ENCODE results near the gene ZMYND8. TPM values are rescaled to one million over a fixed set of nuclear protein-coding genes. Genes with fewer than 3 reads are reported as not detected.

The ZMYND8 gene
- total and polyA plus RNA-seq, 10 of the 15 experiments (the other 5 are each of a cell fraction or from before 2014, with no cell fraction given): 12.9 to 54.8 (median 23.1) TPM

GRCh38 chr20:47225458-47225857 is 131.0 kb downstream of the ZMYND8 start:
- Histone ChIP-seq H2AFZ (ENCODE audit: control insufficient read depth, low read depth, low read length) (no peak overlapping the region), H3K9ac (ENCODE audit: control insufficient read depth, insufficient read depth, low read length) (no peak overlapping the region), H3K9me3 (replicated peaks; ENCODE audit: control insufficient read depth, insufficient read depth, low read length) (no peaks in the 10 kb centered on the region), H3K36me3 (ENCODE audit: control insufficient read depth in 2 of 2, insufficient read depth in 2 of 2, low read length in 1 of 2) (peaks cover 28 to 40% of the 10 kb centered on the region in 2 experiments), H3K79me2 (ENCODE audit: control insufficient read depth, insufficient read depth, low read length) (no peaks in the 10 kb centered on the region), H3K4me1 (ENCODE audit: control insufficient read depth, insufficient read depth, low read length) (no peaks in the 10 kb centered on the region; the same call in 1 of the 2 replicates), H3K4me3 (no peak overlapping the region), H3K27ac (ENCODE audit: control insufficient read depth, insufficient read depth) (no peak overlapping the region), H3K4me2 (ENCODE audit: control insufficient read depth, insufficient read depth) (no peak overlapping the region), H4K20me1 (ENCODE audit: control insufficient read depth, insufficient read depth) (no peaks in the 10 kb centered on the region), H3K27me3 (replicated peaks in 1 of 2; ENCODE audit: control insufficient read depth in 2 of 2, insufficient read depth in 2 of 2, low read length in 1 of 2) (no peaks in the 10 kb centered on the region)
- FAIRE-seq (no peak), ATAC-seq (no peak), DNase-seq (ENCODE audit: low read depth, low spot score) (no peak)
- RAD21 ChIA-PET (ENCODE audit: unreplicated experiment): no interaction called here
- CTCF ChIA-PET: no interaction called here
- POLR2A ChIA-PET: interaction anchor here (0.5 to 0.7 kb wide), 3 partner anchors 96 to 1579 kb away, joined by 3 read pairs; no protein-coding TSS in a partner anchor
- TF ChIP-seq ASH2L (IDR thresholded peaks at IDR 0.05; ENCODE audit: borderline replicate concordance, low read depth) (no peak), BMI1 (IDR thresholded peaks at IDR 0.05; ENCODE audit: borderline replicate concordance) (no peak), TCF3 (IDR thresholded peaks at IDR 0.05; ENCODE audit: borderline replicate concordance, insufficient read depth, low read depth, low read length) (no peak), POU2F2 (IDR thresholded peaks at IDR 0.05; ENCODE audit: borderline replicate concordance, low read depth, low read length) (no peak), TCF12 (IDR thresholded peaks at IDR 0.05; ENCODE audit: low read depth, low read length) (no peak), ATF3 (IDR thresholded peaks at IDR 0.05; ENCODE audit: borderline replicate concordance, extremely low read depth, low read depth, low read length) (no peak), RB1 (IDR thresholded peaks at IDR 0.05; ENCODE audit: borderline replicate concordance) (no peak), ZNF622 (IDR thresholded peaks at IDR 0.05) (no peak), PBX3 (IDR thresholded peaks at IDR 0.05; ENCODE audit: insufficient replicate concordance, low read depth, low read length) (no peak), SIX5 (IDR thresholded peaks at IDR 0.05; ENCODE audit: low read depth, low read length, severe bottlenecking) (no peak), CBX3 (IDR thresholded peaks at IDR 0.05; ENCODE audit: borderline replicate concordance, low read depth) (no peak), ZNF24 (IDR thresholded peaks at IDR 0.05) (no peak), SIN3A (IDR thresholded peaks at IDR 0.05; ENCODE audit: low read depth, low read length) (no peak), ZBTB33 (IDR thresholded peaks at IDR 0.05) (no peak), SP1 (IDR thresholded peaks at IDR 0.05; ENCODE audit: low read depth, low read length) (no peak), IKZF1 (conservative IDR thresholded peaks at IDR 0.05) (no peak), RCOR1 (conservative IDR thresholded peaks at IDR 0.05; ENCODE audit: low read depth, low read length) (no peak), CHD2 (IDR thresholded peaks at IDR 0.05; ENCODE audit: borderline replicate concordance, low read depth, low read length) (no peak)
- in situ Hi-C loops (cut with MboI): no loop called here
- WGBS (ENCODE audit: insufficient coverage, insufficient replicate concordance, low lambda C conversion rate, missing lambda C conversion rate): 100% methylated on average over 1 of the region's 1 CpG
- intact Hi-C loops (cut with micrococcal nuclease; ENCODE audit: unreplicated experiment): no loop called here
- BruUV-seq (replicated peaks): no TSS peak
- SMC1A ChIA-PET (ENCODE audit: uncharacterized antibody, unreplicated experiment): no interaction called here

Measured in GM12878 (cell line).